HG03196 (cell line): ENCODE data around the gene ZNF248.
"Not testable (repeated sequence)": the region's sequence is repeated elsewhere in the genome, so short reads cannot be mapped to it uniquely, and the experiment has no call there.

Experiments
- ATAC-seq: cut with Tn5 transposase; IDR thresholded peaks from one replicate; pipeline ENCODE4 v1.9.1; 2021; ENCODE audit not compliant: unreplicated experiment

Gene ZNF248

DNA sequence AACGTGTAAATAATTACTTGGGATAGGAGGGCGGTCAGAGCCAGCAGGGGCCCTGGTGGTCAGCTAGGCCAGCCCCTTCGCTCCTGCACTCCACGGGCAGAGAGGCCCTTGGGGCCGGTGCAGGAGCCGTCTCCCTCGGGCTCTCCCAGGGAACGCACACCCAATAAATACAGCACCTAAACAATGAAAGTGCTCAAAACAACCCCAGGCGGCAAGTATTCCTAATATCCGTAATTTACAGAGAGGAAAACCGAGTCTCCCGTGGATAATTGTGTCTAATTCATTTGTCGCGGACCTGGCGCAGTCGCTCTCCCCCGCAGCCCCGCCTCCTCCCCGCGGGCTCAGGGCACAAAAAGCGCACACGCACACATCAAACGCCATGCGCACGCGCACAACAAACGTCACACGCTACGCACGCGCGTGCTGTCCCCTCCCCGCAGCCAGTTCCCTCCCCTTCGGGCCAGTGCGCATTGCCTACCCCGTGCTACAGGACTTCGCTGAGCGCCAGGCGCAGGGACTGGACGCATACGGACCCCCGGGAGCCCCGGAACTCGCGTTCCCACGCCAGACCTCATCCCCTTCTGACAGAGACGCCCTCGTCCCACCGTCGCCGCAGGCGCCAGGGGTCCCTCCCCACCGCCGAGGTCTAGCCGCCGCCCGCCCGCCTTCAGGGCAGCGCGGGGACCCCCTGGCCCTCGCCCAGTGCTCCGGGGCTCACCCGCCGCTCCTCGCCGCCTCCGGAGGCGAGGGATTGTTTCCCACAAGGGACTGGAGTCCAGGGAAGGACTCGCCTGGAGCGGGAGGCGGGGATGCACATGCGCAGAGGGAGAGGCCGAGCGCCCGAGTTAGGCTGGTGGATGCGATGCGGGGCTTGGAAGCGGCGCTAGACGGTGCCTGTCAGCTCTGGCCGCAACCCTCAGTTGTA lies at the start of gene ZNF248:
Gene ZNF248 (minus strand): TSS at position 324 of the 925 bp plus-strand sequence. CDS start 1,300 bp downstream, outside the sequence.
- peak; percentile 95 for ATAC-seq

DNA sequence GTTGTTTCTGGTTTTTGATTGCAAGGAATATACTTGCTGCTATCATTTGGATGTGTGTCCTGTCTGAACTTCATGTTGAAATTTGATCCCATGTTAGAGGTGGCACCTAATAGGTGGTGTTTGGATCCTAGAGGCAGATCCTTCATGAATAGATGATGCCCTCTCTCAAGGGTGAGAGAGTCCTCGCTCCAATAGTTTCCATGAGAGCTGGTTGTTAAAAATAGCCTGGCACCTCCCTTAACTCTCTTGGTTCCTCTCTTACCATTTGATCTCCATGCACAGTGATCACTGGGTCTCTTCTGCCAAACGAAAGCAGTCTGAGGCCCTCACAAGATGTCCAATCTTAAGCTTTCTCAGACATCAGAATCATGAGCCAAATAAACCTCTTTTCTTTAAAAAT lies 49.0 kb upstream of the ZNF248 start:
- ATAC-seq: no peak

DNA sequence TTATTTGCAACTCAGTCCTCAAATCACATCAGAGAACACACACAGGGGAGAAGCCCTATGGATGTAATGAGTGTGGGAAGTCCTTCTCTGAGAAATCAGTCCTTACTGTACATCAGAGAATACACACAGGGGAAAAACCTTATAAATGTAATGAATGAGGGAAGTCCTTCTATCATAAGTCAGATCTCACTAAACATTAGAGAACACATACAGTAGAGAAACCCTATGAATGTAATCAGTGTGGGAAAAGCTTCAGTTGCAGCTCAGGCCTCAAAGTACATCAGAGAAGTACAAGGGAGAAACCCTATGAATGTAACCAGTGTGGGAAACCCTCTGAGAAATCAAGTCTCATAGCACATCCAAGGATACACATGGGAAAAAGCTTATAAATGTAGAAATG lies 39.0 kb upstream of the ZNF248 start:
- no peak for ATAC-seq

DNA sequence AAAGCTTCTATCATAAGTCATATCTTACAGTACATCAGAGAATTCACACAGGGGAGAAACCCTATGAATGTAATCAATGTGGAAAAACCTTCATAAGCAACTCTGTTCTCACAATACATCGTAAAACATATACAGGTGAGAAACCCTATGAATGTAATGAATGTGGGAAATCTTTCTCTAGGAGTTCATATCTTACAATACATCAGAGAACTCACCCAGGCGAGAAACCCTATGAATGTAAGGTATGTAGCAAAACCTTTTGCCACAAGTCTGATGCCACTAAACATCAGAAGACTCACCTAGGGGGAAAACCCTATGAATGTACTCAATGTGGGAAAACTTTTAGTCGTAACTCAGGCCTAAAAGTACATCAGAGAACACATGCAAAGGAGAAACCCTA lies 38.3 kb upstream of the ZNF248 start:
- ATAC-seq: no peak

DNA sequence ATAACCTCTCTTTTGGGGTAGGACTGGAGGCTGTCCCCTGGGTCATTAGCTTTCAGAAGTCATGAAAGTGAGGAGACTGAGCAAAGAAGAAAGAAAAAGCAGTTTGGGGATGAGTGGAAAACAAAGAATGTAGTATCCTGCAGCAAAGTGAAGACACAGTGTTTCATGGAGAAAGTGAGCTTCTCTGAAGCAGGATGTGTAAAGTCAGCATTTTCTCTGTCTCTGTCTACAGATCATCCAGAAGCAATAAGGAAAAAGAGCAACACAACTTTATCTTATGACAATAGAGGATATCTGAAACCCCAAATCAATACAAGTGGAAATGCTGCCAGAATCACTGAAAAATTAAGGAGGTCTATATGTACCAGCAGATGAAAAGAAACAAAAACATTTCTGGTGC lies 28.4 kb upstream of the ZNF248 start:
- no peak for ATAC-seq

DNA sequence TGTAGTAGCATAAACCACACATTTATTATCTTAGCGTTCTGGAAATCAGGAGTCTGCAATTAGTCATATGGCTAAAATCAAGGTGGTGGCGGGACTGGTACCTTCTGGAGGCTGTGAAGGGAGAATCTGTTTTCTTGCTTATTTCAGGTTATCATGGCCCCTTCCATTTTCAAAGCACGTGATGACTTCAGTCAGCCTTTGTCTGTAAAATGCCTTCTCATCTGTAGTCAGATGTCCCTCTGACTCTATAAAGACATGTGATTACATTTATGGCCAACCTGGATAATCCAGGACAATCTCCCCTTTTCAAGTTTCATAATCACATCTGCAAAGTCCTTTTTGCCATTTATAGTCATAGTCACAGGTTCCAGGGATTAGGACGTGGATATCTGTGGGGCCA lies 15.5 kb upstream of the ZNF248 start:
- ATAC-seq: no peak

DNA sequence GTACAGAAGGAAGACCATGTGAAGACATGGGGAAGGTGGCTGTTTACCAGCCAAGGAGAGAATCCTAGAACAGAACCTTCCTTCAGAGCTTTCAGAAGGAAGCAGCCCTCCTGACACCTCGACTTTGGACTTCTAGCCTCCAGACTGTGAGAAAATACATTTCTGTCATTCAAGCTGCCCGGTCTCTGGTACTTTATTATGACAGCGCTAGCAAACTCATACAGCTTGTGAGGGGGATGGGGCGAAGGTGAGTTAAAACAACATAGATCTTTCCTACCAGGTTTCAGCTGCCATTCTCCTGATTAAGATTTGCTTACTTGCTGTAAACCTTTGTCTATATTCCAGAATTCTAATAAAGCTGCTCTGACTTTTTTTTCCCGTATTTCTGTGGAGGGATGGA lies 14.9 kb upstream of the ZNF248 start:
- ATAC-seq: no peak

DNA sequence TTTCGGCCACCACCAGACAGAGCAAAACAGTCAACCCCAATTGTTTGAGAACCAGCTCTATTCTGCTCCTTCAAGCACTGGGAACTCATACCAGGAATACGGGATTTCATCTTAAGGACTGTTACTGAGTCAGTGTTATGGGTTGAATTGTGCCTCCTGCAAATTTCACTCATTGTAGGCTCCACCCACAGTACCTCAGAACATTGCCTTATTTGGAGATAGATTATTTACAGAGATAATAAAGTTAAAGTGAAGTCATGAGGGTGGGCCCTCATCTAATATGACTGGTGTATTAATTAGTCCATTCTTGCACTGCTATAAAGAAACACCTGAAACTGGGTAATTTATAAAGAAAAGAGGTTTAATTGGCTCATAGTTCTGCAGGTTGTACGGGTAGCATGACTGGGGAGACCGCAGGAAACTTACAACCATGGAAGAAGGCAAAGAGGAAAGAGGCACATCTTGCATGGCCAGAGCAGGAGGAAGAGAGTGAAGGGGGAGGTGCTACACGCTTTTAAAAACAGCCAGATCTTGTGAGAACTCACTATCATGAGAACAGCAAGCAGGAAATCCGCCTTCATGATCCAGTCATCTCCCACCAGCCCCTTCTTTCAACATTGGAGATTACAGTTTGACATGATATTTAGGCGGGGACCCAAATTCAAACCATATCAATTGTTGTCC lies 14.3 kb upstream of the ZNF248 start:
- no peak for ATAC-seq

DNA sequence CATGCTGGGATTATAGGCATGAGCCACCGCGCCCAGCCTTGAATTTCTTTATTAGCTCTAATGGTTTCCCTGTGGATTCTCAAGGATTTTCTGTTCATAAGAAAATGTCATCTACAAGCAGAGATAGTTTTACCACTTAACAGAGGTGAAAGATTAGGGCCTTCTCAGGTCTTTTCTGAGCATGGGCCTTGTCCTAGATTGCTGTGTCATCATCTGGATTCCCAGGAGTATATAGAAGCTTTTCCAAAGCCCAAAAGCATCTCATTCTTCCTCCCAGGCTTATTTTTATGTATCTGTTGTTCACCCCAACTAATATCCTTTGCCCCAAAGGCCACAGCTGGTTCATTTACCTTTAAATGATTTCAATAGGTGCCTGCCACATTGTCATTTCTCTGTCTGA lies 13.7 kb upstream of the ZNF248 start:
- no peak for ATAC-seq

DNA sequence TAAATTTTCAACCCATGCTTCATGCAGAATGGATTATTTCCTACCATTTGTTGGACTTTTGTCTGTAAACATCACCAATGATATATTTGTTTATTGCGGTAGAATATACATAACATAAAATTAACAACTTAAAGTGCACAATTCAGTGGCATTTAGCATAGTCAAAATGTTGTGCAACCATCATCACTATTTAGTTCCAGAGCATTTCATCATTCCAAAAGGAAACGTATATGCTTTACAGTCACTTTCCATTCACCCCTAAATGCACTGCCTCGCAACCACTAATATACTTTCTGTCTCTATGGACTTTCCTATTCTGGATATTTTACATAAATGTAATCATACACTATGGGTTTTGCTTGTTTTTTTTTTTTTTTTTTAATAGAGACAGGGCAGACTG lies 11.4 kb upstream of the ZNF248 start:
- no peak for ATAC-seq

DNA sequence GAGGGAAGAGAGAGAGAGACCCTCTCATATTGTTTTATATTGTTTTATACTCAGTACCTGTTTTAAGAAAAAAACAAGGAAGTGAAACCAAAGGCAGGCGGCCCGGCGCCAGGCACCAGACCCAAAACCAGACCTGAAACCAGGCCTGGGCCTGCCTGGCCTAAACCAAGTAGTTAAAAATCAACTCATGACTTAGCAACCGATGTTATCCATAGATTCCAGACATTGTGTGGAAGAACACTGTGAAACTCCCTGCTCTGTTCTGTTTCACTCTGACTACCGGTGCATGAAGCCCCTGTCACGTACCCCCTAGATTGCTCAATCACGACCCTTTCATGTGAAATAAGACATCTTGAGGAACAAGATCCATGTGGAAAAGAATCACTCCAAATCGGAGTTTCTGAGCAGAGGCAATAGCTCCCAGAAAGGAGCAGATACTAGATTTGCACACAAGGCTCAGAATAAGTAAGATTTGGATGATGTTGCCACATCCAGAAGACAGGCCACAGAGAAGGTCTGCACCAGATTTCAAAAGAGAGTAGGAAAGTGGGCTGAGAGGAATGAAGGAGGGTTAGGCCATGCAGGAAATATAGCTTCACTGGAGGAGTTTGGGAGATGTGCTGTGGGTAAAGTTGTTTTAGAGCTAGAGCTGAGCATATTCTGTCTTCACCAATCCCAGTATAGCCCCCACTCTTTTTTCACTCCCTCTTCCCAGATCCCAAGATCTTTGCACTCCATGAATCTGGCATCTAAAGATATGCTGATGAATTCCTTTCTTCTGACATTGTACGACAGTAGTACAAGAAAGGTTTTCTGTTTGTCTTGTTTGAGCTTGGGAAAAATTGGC lies 8.8 kb upstream of the ZNF248 start:
- ATAC-seq: no peak

DNA sequence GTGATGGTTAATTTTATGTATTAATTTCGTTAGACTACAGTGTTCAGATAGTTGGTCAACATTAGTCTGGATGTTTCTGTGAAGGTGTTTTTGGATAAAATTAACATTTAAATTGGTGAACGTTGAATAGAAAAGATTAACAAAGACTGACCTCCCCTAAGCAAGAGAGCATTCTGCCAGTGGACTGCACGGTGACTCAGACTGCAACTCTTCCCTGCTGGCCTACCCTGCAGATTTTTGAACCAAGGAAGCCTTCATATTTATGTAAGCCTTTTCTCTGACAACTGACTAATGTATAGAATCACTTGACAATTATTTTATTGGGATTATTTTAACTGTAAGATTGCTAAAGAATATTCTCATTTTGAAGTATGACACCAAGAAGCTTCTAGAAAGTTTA lies 7.9 kb upstream of the ZNF248 start:
- no peak for ATAC-seq

DNA sequence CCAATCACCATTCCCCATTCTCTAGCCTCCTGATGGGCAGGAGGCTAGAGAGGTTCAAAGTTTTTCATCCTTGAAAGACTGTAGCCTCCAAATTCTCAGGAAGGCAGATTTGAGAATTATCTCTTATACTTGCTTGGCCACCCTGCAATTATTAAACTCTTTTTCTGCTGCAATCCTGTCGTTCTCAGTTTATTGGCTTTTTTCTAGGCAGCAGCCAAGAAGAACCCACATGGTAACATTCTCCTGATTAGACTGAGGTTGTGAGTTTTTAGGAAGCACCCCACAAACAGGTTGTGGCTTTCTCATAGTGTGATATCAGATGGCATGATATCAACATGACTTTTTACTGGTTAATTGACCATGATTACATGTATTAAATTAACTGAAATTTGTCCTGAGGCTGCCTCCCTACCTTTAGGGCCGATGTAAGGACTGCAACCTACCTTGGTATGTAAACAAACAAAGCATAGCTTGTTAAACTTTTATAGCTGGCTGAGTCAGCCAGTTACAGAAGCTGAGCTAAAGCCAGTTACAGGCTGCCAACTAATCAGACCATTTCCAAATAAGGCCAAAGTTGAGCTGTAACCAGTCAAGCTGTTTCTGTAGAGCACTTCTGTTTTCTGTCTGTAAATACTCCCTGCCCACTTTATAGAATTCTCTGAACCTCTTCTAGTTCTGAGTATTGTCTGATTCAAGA lies 3.2 kb upstream of the ZNF248 start:
- no peak for ATAC-seq

DNA sequence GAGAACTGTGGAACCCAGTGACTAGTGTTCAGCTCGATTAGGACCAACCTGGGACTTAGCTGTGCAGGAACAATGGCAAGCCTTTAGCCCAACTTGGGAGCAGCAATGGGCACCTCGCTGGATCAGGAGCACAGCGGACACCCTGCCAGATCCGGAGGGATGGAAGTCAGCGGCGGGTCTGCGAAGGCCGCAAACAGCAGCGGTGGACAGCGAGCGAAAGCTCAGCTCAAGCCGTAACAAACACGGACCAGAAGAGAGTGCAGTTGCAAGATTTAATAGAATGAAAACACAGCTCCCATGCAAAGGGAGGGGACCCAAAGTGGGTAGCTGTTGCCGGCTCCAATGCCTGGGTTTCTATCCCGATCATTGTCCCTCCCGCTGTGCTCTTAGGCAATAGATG lies 1.9 kb upstream of the ZNF248 start:
- ATAC-seq: not testable (repeated sequence)

DNA sequence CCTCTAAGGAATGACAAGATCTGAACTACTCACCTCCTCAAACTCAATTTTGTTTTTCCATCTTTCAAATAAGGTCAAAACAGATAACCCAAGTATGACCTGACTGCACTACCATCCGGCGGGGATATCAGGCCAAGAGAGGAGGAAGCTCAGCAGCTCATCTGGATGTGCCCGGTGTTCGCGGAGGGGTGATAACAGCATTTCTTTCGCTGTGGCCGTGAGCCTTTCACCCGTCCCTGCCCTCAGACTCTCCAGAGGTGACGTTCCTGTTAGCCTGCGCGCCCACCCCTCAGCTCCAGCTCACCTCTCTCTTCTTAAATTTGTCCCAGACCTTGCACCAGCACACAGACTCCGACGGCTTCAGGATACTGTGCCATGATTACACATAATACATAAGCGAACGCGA lies 526 bp downstream of the ZNF248 start:
- peak; percentile 16 for ATAC-seq

DNA sequence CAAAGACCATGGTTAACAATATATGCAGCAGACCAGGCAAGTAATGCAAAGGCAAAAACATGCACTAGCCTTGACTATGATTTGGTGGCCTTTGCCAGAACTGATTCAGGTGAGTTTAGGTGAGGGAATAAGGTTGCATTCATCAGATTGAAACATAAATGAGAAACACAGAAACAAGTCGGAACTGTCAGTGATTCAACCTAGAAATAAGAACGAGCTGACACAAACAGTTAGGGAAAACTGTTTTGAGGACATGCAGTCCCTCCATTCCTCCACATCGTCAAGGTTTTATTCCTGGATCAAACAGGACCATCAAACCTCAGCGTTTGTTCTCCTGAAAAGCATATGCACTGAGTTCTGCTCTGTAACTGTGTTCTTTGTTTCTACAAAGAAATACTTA lies 1.8 kb downstream of the ZNF248 start:
- no peak for ATAC-seq

DNA sequence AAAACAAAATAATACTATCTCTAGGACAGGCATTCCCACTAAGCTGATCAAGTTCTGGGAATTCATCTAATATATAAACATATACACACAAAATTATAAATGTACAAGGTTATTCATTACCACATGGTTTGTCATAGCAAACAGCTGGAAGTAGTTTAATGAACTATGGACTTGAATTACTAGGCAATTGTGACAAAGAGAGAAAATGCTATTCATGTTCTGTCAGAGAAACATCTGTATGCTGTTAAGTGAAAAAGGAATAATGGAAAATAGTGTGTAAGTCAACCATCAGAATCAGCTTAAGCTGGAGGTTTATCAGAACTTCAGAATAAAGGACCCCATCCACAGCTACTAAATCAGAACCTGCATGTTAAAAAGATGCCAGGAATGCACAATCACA lies 2.8 kb downstream of the ZNF248 start:
- ATAC-seq: no peak

DNA sequence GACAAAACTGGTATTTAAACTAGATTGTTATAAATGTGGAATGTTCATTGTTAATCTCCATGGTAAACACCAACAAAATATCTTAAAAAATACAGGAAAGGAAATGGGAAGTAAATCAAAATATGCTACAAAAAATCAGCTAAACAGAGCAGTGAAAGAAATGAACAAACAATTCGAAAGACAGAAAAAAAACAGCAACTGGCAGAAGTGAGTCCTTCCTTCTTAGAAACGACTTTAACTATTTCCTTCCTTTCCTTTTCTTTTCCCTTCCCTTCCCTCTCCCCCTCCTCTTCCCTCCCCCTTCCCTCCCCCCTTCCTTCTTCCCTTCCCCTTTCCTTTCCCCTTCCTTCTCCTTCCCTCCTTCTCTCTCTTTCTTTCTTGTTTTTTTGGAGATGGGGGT lies 12.8 kb downstream of the ZNF248 start:
- ATAC-seq: no peak

DNA sequence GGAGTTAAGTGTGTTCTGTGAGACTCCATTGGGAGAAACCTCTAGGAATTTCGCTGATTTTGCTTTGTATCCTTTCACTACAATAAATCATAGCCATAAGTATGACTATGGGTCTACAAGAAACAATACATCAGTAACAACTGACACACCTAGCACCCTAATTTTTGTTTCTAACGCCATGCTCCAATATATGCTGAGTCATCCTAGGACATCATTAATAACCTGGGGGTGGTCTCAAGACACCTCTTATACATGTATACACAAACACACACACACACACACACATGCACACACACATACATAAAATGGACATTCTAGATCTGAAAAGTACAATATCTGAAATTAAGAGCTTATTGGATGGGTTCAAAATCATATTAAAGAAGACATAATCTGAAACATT lies 18.2 kb downstream of the ZNF248 start:
- no peak for ATAC-seq

DNA sequence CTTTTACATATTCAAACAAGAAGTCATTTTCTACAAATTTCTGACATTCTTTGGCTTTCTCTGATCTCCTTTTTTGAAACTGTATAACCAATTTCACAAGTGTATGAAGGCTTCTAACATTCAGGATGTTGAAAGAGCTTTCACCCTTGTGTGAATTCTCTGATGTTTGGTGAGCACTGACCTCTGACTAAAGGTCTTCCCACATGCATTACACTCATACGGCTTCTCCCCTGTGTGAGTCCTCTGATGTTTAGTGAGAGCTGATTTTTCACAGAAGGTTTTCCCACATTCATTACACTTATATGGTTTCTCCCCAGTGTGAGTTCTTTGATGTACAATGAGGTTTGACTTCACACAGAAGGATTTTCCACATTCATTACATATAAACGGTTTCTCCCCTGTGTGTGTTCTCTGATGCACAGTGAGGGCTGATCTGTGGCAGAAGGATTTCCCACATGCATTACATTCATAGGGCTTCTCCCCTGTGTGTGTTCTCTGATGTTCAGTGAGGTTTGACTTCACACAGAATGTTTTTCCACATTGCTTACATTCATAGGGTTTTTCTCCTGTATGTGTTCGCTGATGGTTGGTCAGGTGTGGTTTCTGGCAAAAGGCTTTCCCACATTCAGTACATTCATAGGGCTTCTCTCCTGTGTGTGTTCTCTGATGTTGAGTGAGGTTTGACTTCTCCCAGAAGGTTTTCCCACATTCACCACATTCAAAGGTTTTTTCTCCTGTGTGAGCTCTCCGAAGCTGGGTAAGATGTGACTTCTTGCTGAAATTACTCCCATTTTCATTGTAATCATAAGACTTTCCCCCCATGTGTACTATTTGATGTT lies 25.7 kb downstream of the ZNF248 start:
- no peak for ATAC-seq
